SK-N-SH (cell line): ENCODE measurements around the gene KCTD20. TPM values are rescaled to one million over a fixed set of nuclear protein-coding genes. Genes with fewer than 3 reads are reported as not detected.

Source experiments
- CTCF ChIA-PET: fragments of 300-600, 350-600 bp; formaldehyde crosslinking; extraction: SDS; loops from one replicate; lab custom pipeline; 2021; lab: Yijun Ruan, JAX
- POLR2A ChIA-PET: fragments of 350-600 bp; sonication (Branson Sonifier 250); formaldehyde crosslinking; extraction: SDS; loops from one replicate; lab custom pipeline; 2020; ENCODE audit warnings: antibody characterized with exemption, inconsistent platforms; lab: Yijun Ruan, JAX
- DNase-seq: peaks from one replicate; pipeline ENCODE4 v3.0.0; 2012
- H2AFZ ChIP-seq: fragments of 200-600 bp; sonication (generic); 2 replicates; pipeline ENCODE4 v1.8.1; 2016; ENCODE audit warnings: antibody characterized with exemption, mild to moderate bottlenecking, low read depth
- H3F3A ChIP-seq: fragments of 200-600 bp; sonication (generic); replicated peaks from 2 replicates; pipeline ENCODE3; 2016; ENCODE audit warnings: antibody characterized with exemption, mild to moderate bottlenecking; ENCODE audit not compliant: insufficient read depth
- H3K27ac ChIP-seq, 2 experiments: fragments of 200-500 bp in 1 of 2; fragments of 200-600 bp in 1 of 2; sonication (Bioruptor generic) in 1 of 2; sonication (generic), shearing (Covaris generic) in 1 of 2; 2 replicates each; pipeline versions ENCODE4 v1.5.1 to v1.6.1; 2014 to 2016; ENCODE audit warnings: low read depth in 2 of 2, inconsistent platforms in 1 of 2, low read length in 1 of 2, mild to moderate bottlenecking in 1 of 2, mixed read lengths in 1 of 2
- H3K27me3 ChIP-seq: fragments of 200-600 bp; sonication (generic), shearing (Covaris generic); 2 replicates; pipeline ENCODE4 v1.6.1; 2016; ENCODE audit warnings: mixed run types; ENCODE audit not compliant: insufficient read depth
- H3K36me3 ChIP-seq, 2 experiments: fragments of 200-500 bp in 1 of 2; fragments of 200-600 bp in 1 of 2; sonication (Bioruptor generic) in 1 of 2; sonication (generic) in 1 of 2; replicated peaks in 1 of 2; 2 replicates each; pipeline versions ENCODE3 to v1.5.1; 2014 to 2016; ENCODE audit warnings: low read length in 1 of 2, mild to moderate bottlenecking in 1 of 2; ENCODE audit not compliant: insufficient read depth in 2 of 2, control insufficient read depth in 1 of 2
- H3K4me1 ChIP-seq, 2 experiments: fragments of 200-500 bp in 1 of 2; fragments of 200-600 bp in 1 of 2; sonication (Bioruptor generic) in 1 of 2; sonication (generic), shearing (Covaris generic) in 1 of 2; 2 replicates each; pipeline versions ENCODE4 v1.5.1 to v1.6.1; 2014 to 2016; ENCODE audit warnings: low read depth in 1 of 2, low read length in 1 of 2, mixed run types in 1 of 2; ENCODE audit not compliant: insufficient read depth in 2 of 2, control insufficient read depth in 1 of 2
- H3K4me2 ChIP-seq: fragments of 200-600 bp; sonication (generic), shearing (Covaris generic); 2 replicates; pipeline ENCODE4 v1.6.1; 2017; ENCODE audit warnings: mixed run types
- H3K4me3 ChIP-seq, 2 experiments: fragments of 200-500 bp in 1 of 2; fragments of 200-600 bp in 1 of 2; sonication (Bioruptor generic) in 1 of 2; sonication (generic), shearing (Covaris generic) in 1 of 2; 2 replicates each; pipeline versions ENCODE4 v1.5.1 to v1.8.1; 2014 to 2016; ENCODE audit warnings: low read depth in 2 of 2, inconsistent platforms in 1 of 2, low read length in 1 of 2, mild to moderate bottlenecking in 1 of 2, mixed read lengths in 1 of 2, moderate library complexity in 1 of 2
- H3K79me2 ChIP-seq: fragments of 200-600 bp; sonication (generic); 2 replicates; pipeline ENCODE4 v1.8.1; 2017; ENCODE audit warnings: mild to moderate bottlenecking; ENCODE audit not compliant: insufficient read depth
- H3K9ac ChIP-seq: fragments of 200-600 bp; sonication (generic); 2 replicates; pipeline ENCODE4 v1.6.1; 2017; ENCODE audit warnings: mixed run types
- H3K9me2 ChIP-seq: fragments of 200-600 bp; sonication (generic); 2 replicates; pipeline ENCODE4 v1.6.1; 2017; ENCODE audit warnings: mixed run types
- H3K9me3 ChIP-seq: fragments of 200-600 bp; sonication (generic); 2 replicates; pipeline ENCODE4 v1.6.1; 2017; ENCODE audit warnings: mixed run types, mild to moderate bottlenecking, moderate library complexity
- H4K20me1 ChIP-seq: fragments of 200-600 bp; sonication (generic); 2 replicates; pipeline ENCODE4 v1.6.1; 2017; ENCODE audit warnings: mild to moderate bottlenecking, mixed run types; ENCODE audit not compliant: insufficient read depth
- EP300 ChIP-seq, 2 experiments: IDR thresholded peaks; 2 replicates each; pipeline versions ENCODE4 v1.4.0 to v1.6.1; 2012; ENCODE audit warnings: borderline replicate concordance in 1 of 2, low read depth in 1 of 2, low read length in 1 of 2
- EZH2phosphoT487 ChIP-seq: fragments of 200-600 bp; sonication (generic); IDR thresholded peaks from 2 replicates; pipeline ENCODE4 v1.6.1; 2017; ENCODE audit warnings: low read depth, mixed run types, mild to moderate bottlenecking, antibody characterized with exemption, moderate library complexity, borderline replicate concordance
- FOSL2 ChIP-seq: IDR thresholded peaks from 2 replicates; pipeline ENCODE4 v1.4.0; 2012; ENCODE audit warnings: low read depth, mild to moderate bottlenecking, moderate library complexity, borderline replicate concordance
- FOXJ3 ChIP-seq: sonication (generic); formaldehyde crosslinking; IDR thresholded peaks from 2 replicates; pipeline ENCODE4 v1.5.1; 2020; ENCODE audit warnings: mild to moderate bottlenecking, missing genetic modification reagents
- FOXM1 ChIP-seq: IDR thresholded peaks from 2 replicates; pipeline ENCODE4 v1.4.0; 2012; ENCODE audit warnings: low read depth, mild to moderate bottlenecking
- GABPA ChIP-seq: IDR thresholded peaks from 2 replicates; pipeline ENCODE4 v1.4.0; 2012; ENCODE audit warnings: low read depth, mild to moderate bottlenecking
- GATA2 ChIP-seq: sonication (generic); formaldehyde crosslinking; IDR thresholded peaks from 2 replicates; pipeline ENCODE4 v1.5.0; 2020; ENCODE audit warnings: mild to moderate bottlenecking, missing genetic modification reagents
- JUND ChIP-seq: IDR thresholded peaks from 2 replicates; pipeline ENCODE4 v1.4.0; 2012
- NFIC ChIP-seq: IDR thresholded peaks from 2 replicates; pipeline ENCODE4 v1.4.0; 2012; ENCODE audit warnings: borderline replicate concordance
- NRF1 ChIP-seq: IDR thresholded peaks from 2 replicates; pipeline ENCODE4 v1.6.1; 2012; ENCODE audit warnings: low read depth, mild to moderate bottlenecking, low read length
- RAD21 ChIP-seq: IDR thresholded peaks from 2 replicates; pipeline ENCODE4 v1.6.1; 2012; ENCODE audit warnings: mild to moderate bottlenecking, low read length
- RFX5 ChIP-seq: IDR thresholded peaks from 2 replicates; pipeline ENCODE4 v1.6.1; 2012; ENCODE audit warnings: mild to moderate bottlenecking, improper control_type of control experiment, low read length
- RXRA ChIP-seq: IDR thresholded peaks from 2 replicates; pipeline ENCODE4 v1.4.0; 2012; ENCODE audit warnings: low read depth, mild to moderate bottlenecking, borderline replicate concordance
- SIN3A ChIP-seq: IDR thresholded peaks from 2 replicates; pipeline ENCODE4 v1.6.1; 2012; ENCODE audit warnings: low read depth, mild to moderate bottlenecking, low read length, moderate library complexity, borderline replicate concordance
- SMC3 ChIP-seq: IDR thresholded peaks from 2 replicates; pipeline ENCODE4 v1.6.1; 2012; ENCODE audit warnings: low read depth, low read length, improper control_type of control experiment
- TEAD4 ChIP-seq: IDR thresholded peaks from 2 replicates; pipeline ENCODE4 v1.4.0; 2012; ENCODE audit warnings: mild to moderate bottlenecking, borderline replicate concordance; ENCODE audit not compliant: insufficient read depth
- WGBS: methylation state at CpG from one replicate; pipeline ENCODE4 v1.1.6; 2017; ENCODE audit warnings: low lambda C conversion rate; 5-methylcytosine and 5-hydroxymethylcytosine counted together
- polyA plus RNA-seq, 3 experiments: library from polyadenylated mRNA; depleted of rRNA; stranded (reverse); fragments of >200 nt; gene quantifications; 2 replicates each; pipeline ENCODE4 v1.2.3, GENCODE V29; 2012
- TF ChIP-seq, protein P1 (sequence below): IDR thresholded peaks from 2 replicates; pipeline ENCODE4 v1.4.0; 2012; ENCODE audit warnings: low read depth
- TF ChIP-seq, protein P2 (sequence below): IDR thresholded peaks from 2 replicates; pipeline ENCODE4 v1.4.0; 2012; ENCODE audit warnings: low read depth, borderline replicate concordance
- TF ChIP-seq, protein P3 (sequence below): fragments of 200-600 bp; sonication (generic); IDR thresholded peaks from 2 replicates; pipeline ENCODE4 v1.6.1; 2017; ENCODE audit warnings: antibody characterized with exemption, mild to moderate bottlenecking, moderate library complexity

KCTD20 gene
- polyA plus RNA-seq, 1 of the 3 experiments (the other 2 are of a cell fraction) = 29.0 TPM

DNA sequence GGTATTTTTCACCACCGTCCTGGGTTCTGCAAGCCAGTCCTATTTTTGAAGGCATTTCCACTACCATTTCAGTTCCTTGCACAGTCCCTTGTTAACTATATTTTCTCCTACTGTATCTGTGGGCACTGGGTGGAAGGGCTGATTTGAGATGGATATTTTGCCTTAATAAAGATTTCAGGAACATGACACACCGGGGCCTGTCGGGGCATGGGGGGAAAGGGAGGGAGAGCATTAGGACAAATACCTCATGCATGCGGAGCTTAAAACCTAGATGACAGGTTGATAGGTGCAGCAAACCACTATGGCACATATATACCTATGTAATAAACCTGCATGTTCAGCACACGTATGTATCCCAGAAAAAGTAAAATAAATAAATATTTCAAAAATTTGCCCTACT, 82.1 kb downstream of the KCTD20 start:
- H3K4me1 ChIP-seq = no peaks in the 10 kb centered on the region
- DNase-seq = no peak
- WGBS = over 99% methylated on average over 5 of the region's 5 CpGs
- H3K4me2 ChIP-seq = no peak overlapping the region
- H4K20me1 ChIP-seq = no peaks in the 10 kb centered on the region; the same call in 1 of the 2 replicates
- POLR2A ChIA-PET = no interaction called here
- no peak overlapping the region for H3K27ac ChIP-seq
- H3K9me2 ChIP-seq = no peaks in the 10 kb centered on the region
- TF ChIP-seq JUND = no peak
- no peak for TF ChIP-seq TEAD4
- TF ChIP-seq GATA2 (CRISPR knock-in tag) = no peak
- TF ChIP-seq FOXJ3 (CRISPR knock-in tag) = no peak
- TF ChIP-seq FOXM1 = no peak
- TF ChIP-seq, protein P1, sequence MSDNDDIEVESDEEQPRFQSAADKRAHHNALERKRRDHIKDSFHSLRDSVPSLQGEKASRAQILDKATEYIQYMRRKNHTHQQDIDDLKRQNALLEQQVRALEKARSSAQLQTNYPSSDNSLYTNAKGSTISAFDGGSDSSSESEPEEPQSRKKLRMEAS = no peak
- no peak for TF ChIP-seq EZH2phosphoT487
- TF ChIP-seq, protein P2, sequence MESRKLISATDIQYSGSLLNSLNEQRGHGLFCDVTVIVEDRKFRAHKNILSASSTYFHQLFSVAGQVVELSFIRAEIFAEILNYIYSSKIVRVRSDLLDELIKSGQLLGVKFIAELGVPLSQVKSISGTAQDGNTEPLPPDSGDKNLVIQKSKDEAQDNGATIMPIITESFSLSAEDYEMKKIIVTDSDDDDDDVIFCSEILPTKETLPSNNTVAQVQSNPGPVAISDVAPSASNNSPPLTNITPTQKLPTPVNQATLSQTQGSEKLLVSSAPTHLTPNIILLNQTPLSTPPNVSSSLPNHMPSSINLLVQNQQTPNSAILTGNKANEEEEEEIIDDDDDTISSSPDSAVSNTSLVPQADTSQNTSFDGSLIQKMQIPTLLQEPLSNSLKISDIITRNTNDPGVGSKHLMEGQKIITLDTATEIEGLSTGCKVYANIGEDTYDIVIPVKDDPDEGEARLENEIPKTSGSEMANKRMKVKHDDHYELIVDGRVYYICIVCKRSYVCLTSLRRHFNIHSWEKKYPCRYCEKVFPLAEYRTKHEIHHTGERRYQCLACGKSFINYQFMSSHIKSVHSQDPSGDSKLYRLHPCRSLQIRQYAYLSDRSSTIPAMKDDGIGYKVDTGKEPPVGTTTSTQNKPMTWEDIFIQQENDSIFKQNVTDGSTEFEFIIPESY = no peak
- TF ChIP-seq RAD21 = no peak
- TF ChIP-seq NFIC = no peak
- TF ChIP-seq SIN3A = no peak
- TF ChIP-seq FOSL2 = no peak
- no peak for TF ChIP-seq NRF1
- TF ChIP-seq RXRA = no peak
- TF ChIP-seq GABPA = no peak
- TF ChIP-seq, protein P3, sequence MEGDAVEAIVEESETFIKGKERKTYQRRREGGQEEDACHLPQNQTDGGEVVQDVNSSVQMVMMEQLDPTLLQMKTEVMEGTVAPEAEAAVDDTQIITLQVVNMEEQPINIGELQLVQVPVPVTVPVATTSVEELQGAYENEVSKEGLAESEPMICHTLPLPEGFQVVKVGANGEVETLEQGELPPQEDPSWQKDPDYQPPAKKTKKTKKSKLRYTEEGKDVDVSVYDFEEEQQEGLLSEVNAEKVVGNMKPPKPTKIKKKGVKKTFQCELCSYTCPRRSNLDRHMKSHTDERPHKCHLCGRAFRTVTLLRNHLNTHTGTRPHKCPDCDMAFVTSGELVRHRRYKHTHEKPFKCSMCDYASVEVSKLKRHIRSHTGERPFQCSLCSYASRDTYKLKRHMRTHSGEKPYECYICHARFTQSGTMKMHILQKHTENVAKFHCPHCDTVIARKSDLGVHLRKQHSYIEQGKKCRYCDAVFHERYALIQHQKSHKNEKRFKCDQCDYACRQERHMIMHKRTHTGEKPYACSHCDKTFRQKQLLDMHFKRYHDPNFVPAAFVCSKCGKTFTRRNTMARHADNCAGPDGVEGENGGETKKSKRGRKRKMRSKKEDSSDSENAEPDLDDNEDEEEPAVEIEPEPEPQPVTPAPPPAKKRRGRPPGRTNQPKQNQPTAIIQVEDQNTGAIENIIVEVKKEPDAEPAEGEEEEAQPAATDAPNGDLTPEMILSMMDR = no peak
- TF ChIP-seq EP300 (IDR thresholded peaks at IDR 0.05; ENCODE audit: borderline replicate concordance in 1 of 2, low read depth in 1 of 2, low read length in 1 of 2) = no peak
- TF ChIP-seq RFX5 = no peak
- no peak for TF ChIP-seq SMC3
- H3K9ac ChIP-seq = no peak overlapping the region
- H3K36me3 ChIP-seq = peaks cover 31 to 45% of the 10 kb centered on the region in 2 experiments
- no peaks in the 10 kb centered on the region for H3K9me3 ChIP-seq
- no peak overlapping the region for H3K4me3 ChIP-seq
- no peaks in the 10 kb centered on the region for H3F3A ChIP-seq
- CTCF ChIA-PET = interaction anchor here (0.7 to 1.2 kb wide), 2 partner anchors 57 to 101 kb away, joined by 3 to 4 read pairs; no protein-coding TSS in a partner anchor
- H2AFZ ChIP-seq = no peak overlapping the region
- peaks cover 15% of the 10 kb centered on the region; the same call in 1 of the 2 replicates for H3K79me2 ChIP-seq
- no peaks in the 10 kb centered on the region for H3K27me3 ChIP-seq
